DOHH2 (cell line): ENCODE data around the gene CTSE.
"Not testable (repeated sequence)": the region's sequence is repeated elsewhere in the genome, so short reads cannot be mapped to it uniquely, and the experiment has no call there.

Source experiments
- H3F3A ChIP-seq: fragments of 200-600 bp; sonication (generic), shearing (Covaris generic); 2 replicates; pipeline ENCODE4 v1.6.0; 2016; ENCODE audit warnings: antibody characterized with exemption, mild to moderate bottlenecking; ENCODE audit not compliant: control insufficient read depth, insufficient read depth
- H3K27ac ChIP-seq: fragments of 200-600 bp; sonication (generic); 2 replicates; pipeline ENCODE4 v1.5.1; 2014; ENCODE audit warnings: low read depth, mild to moderate bottlenecking, low read length, moderate library complexity
- H3K27me3 ChIP-seq: fragments of 200-600 bp; sonication (generic); 2 replicates; pipeline ENCODE4 v1.6.1; 2014; ENCODE audit warnings: mild to moderate bottlenecking, low read length, mixed read lengths; ENCODE audit not compliant: control insufficient read depth
- H3K36me3 ChIP-seq: fragments of 200-600 bp; sonication (generic); 2 replicates; pipeline ENCODE4 v1.6.1; 2014; ENCODE audit warnings: mild to moderate bottlenecking, low read length, moderate library complexity, mixed read lengths; ENCODE audit not compliant: control insufficient read depth
- H3K4me1 ChIP-seq: fragments of 200-600 bp; sonication (generic); 2 replicates; pipeline ENCODE4 v1.6.1; 2014; ENCODE audit warnings: mild to moderate bottlenecking, low read length, mixed read lengths; ENCODE audit not compliant: control insufficient read depth
- H3K4me2 ChIP-seq: fragments of 200-600 bp; sonication (generic); 2 replicates; pipeline ENCODE4 v1.6.0; 2014; ENCODE audit warnings: mild to moderate bottlenecking, low read length, moderate library complexity
- H3K4me3 ChIP-seq: fragments of 200-600 bp; sonication (generic); 2 replicates; pipeline ENCODE4 v1.5.1; 2014; ENCODE audit warnings: mild to moderate bottlenecking, low read length, mixed read lengths
- H3K79me2 ChIP-seq: fragments of 200-600 bp; sonication (generic); 2 replicates; pipeline ENCODE4 v1.6.1; 2014; ENCODE audit warnings: mild to moderate bottlenecking, low read length, mixed read lengths; ENCODE audit not compliant: control insufficient read depth
- H3K9me2 ChIP-seq: fragments of 200-600 bp; sonication (generic); replicated peaks from 2 replicates; pipeline ENCODE4 v1.6.1; 2014; ENCODE audit warnings: mild to moderate bottlenecking, low read length, mixed read lengths; ENCODE audit not compliant: control insufficient read depth
- H3K9me3 ChIP-seq: fragments of 200-600 bp; sonication (generic); 2 replicates; pipeline ENCODE4 v1.6.1; 2014; ENCODE audit warnings: antibody characterized with exemption, low read length, mixed read lengths; ENCODE audit not compliant: control insufficient read depth, insufficient read depth
- H4K20me1 ChIP-seq: fragments of 200-600 bp; sonication (generic); 2 replicates; pipeline ENCODE4 v1.6.0; 2014; ENCODE audit warnings: low read depth, mild to moderate bottlenecking, antibody characterized with exemption, low read length, moderate library complexity; ENCODE audit not compliant: control insufficient read depth, insufficient read depth
- CTCF ChIP-seq: fragments of 200-600 bp; sonication (generic); IDR thresholded peaks from one replicate; pipeline ENCODE4 v1.5.1; 2014; ENCODE audit warnings: antibody characterized with exemption, mild to moderate bottlenecking, low read depth, low read length; ENCODE audit not compliant: poor library complexity, severe bottlenecking
- EZH2phosphoT487 ChIP-seq: fragments of 200-600 bp; sonication (generic); IDR thresholded peaks from 2 replicates; pipeline ENCODE4 v1.6.1; 2017; ENCODE audit warnings: borderline replicate concordance, mild to moderate bottlenecking, antibody characterized with exemption, low read length, moderate library complexity, mixed read lengths

The CTSE gene

GRCh38 chr1:206000641-206001339 lies 22.9 kb downstream of the CTSE start:
- Histone ChIP-seq H3K9me2 (no peaks in the 10 kb centered on the region), H3K27me3 (peaks cover 4% of the 10 kb centered on the region; the same call in 1 of the 2 replicates), H3K9me3 (0 out of 2 replicates have a peak, but pooled peaks cover 3% of the 10 kb centered on the region), H3K4me1 (peaks cover 3% of the 10 kb centered on the region; the same call in 1 of the 2 replicates), H3F3A (no peaks in the 10 kb centered on the region), H3K79me2 (no peaks in the 10 kb centered on the region), H3K27ac (no peak overlapping the region), H3K4me3 (no peak overlapping the region), H3K4me2 (no peak overlapping the region), H3K36me3 (no peaks in the 10 kb centered on the region), H4K20me1 (no peaks in the 10 kb centered on the region)
- TF ChIP-seq CTCF (no peak), EZH2phosphoT487 (no peak)

GRCh38 chr1:205998457-205999241 lies 25.0 kb downstream of the CTSE start:
- H3K4me2 ChIP-seq, result no peak overlapping the region
- TF ChIP-seq CTCF (no peak), EZH2phosphoT487 (no peak)
- no peaks in the 10 kb centered on the region for H3F3A ChIP-seq
- no peak overlapping the region for H3K27ac ChIP-seq
- H3K36me3 ChIP-seq, result no peaks in the 10 kb centered on the region
- H3K9me2 ChIP-seq, result no peaks in the 10 kb centered on the region
- H3K79me2 ChIP-seq, result no peaks in the 10 kb centered on the region
- H3K9me3 ChIP-seq, result 0 out of 2 replicates have a peak, but pooled peaks cover 3% of the 10 kb centered on the region
- peaks cover 4% of the 10 kb centered on the region; the same call in 1 of the 2 replicates for H3K27me3 ChIP-seq
- H3K4me1 ChIP-seq, result peaks cover 3% of the 10 kb centered on the region; the same call in 1 of the 2 replicates
- H3K4me3 ChIP-seq, result no peak overlapping the region
- no peaks in the 10 kb centered on the region for H4K20me1 ChIP-seq

- not testable (repeated sequence) for H3K27ac ChIP-seq, H4K20me1 ChIP-seq, H3K4me3 ChIP-seq, H3K79me2 ChIP-seq, H3K4me2 ChIP-seq, H3K9me3 ChIP-seq, H3K4me1 ChIP-seq, H3K36me3 ChIP-seq, H3F3A ChIP-seq, H3K27me3 ChIP-seq, H3K9me2 ChIP-seq
Observed at GRCh38 chr1:205996641-205997040, 27.1 kb downstream of the CTSE start.

GRCh38 chr1:205994346-205994745 lies 29.3 kb downstream of the CTSE start:
- peaks cover 20% of the 10 kb centered on the region for H3K27me3 ChIP-seq
- no peaks in the 10 kb centered on the region for H4K20me1 ChIP-seq

More at GRCh38 chr1:205994346-205994745, 29.3 kb downstream of the CTSE start:
- H3K36me3 ChIP-seq, result no peaks in the 10 kb centered on the region
- H3K4me3 ChIP-seq, result no peak overlapping the region
- H3K27ac ChIP-seq, result no peak overlapping the region
- H3K4me1 ChIP-seq, result peaks cover 3% of the 10 kb centered on the region; the same call in 1 of the 2 replicates
- H3K9me3 ChIP-seq, result 0 out of 2 replicates have a peak, but pooled peaks cover 3% of the 10 kb centered on the region
- TF ChIP-seq CTCF, result no peak
- no peak for TF ChIP-seq EZH2phosphoT487
- no peaks in the 10 kb centered on the region for H3K9me2 ChIP-seq
- H3K4me2 ChIP-seq, result no peak overlapping the region
- H3K79me2 ChIP-seq, result no peaks in the 10 kb centered on the region
- no peaks in the 10 kb centered on the region for H3F3A ChIP-seq
